ENCODE measurements around the gene TWIST1. TPM values are rescaled to one million over a fixed set of nuclear protein-coding genes. Genes with fewer than 3 reads are reported as not detected.

Gene TWIST1
- total RNA-seq, 1 donor from 2014 or later, result 53.4 TPM

GRCh38 chr7:19113855-19114550, 3.4 kb downstream of the TWIST1 start:
- Mint-ChIP-seq H3K27me3 (ENCODE audit: unreplicated experiment) (no peaks in the 10 kb centered on the region), H3K4me1 (ENCODE audit: unreplicated experiment) (peaks cover 59% of the 10 kb centered on the region), H3K27ac (ENCODE audit: unreplicated experiment) (peak overlapping the region; percentile 99), H3K4me3 (ENCODE audit: unreplicated experiment) (peak overlapping the region; percentile 80), H3K9me3 (ENCODE audit: unreplicated experiment) (no peaks in the 10 kb centered on the region), H3K36me3 (ENCODE audit: unreplicated experiment) (peaks cover 9% of the 10 kb centered on the region)
- DNase-seq (ENCODE audit: extremely low spot score, unreplicated experiment), result no peak
- TF ChIP-seq CTCF (IDR thresholded peaks at IDR 0.05), result no peak

GRCh38 chr7:19113002-19113350, 4.5 kb downstream of the TWIST1 start:
- no peak for TF ChIP-seq CTCF (IDR thresholded peaks at IDR 0.05)
- DNase-seq (ENCODE audit: extremely low spot score, unreplicated experiment), result no peak
- Mint-ChIP-seq H3K9me3 (ENCODE audit: unreplicated experiment) (no peaks in the 10 kb centered on the region), H3K4me1 (ENCODE audit: unreplicated experiment) (peaks cover 60% of the 10 kb centered on the region), H3K27ac (ENCODE audit: unreplicated experiment) (peak overlapping the region; percentile 99), H3K4me3 (ENCODE audit: unreplicated experiment) (peak overlapping the region; percentile 80), H3K27me3 (ENCODE audit: unreplicated experiment) (no peaks in the 10 kb centered on the region), H3K36me3 (ENCODE audit: unreplicated experiment) (peaks cover 9% of the 10 kb centered on the region)

GRCh38 chr7:19112274-19113001, 5.0 kb downstream of the TWIST1 start:
- Mint-ChIP-seq H3K9me3 (ENCODE audit: unreplicated experiment) (no peaks in the 10 kb centered on the region), H3K4me3 (ENCODE audit: unreplicated experiment) (peak overlapping the region; percentile 80), H3K27me3 (ENCODE audit: unreplicated experiment) (no peaks in the 10 kb centered on the region), H3K27ac (ENCODE audit: unreplicated experiment) (peak overlapping the region; percentile 99), H3K36me3 (ENCODE audit: unreplicated experiment) (peaks cover 9% of the 10 kb centered on the region), H3K4me1 (ENCODE audit: unreplicated experiment) (peaks cover 63% of the 10 kb centered on the region)
- no peak for TF ChIP-seq CTCF (IDR thresholded peaks at IDR 0.05)
- no peak for DNase-seq (ENCODE audit: extremely low spot score, unreplicated experiment)

GRCh38 chr7:19111474-19112273, 5.8 kb downstream of the TWIST1 start:
- peak overlapping the region; percentile 99 for H3K27ac Mint-ChIP-seq (ENCODE audit: unreplicated experiment)

More at GRCh38 chr7:19111474-19112273, 5.8 kb downstream of the TWIST1 start:
- peaks cover 68% of the 10 kb centered on the region for H3K4me1 Mint-ChIP-seq (ENCODE audit: unreplicated experiment)
- no peaks in the 10 kb centered on the region for H3K9me3 Mint-ChIP-seq (ENCODE audit: unreplicated experiment)
- H3K36me3 Mint-ChIP-seq (ENCODE audit: unreplicated experiment), result peaks cover 9% of the 10 kb centered on the region
- H3K27me3 Mint-ChIP-seq (ENCODE audit: unreplicated experiment), result no peaks in the 10 kb centered on the region
- peak overlapping the region; percentile 80 for H3K4me3 Mint-ChIP-seq (ENCODE audit: unreplicated experiment)
- TF ChIP-seq CTCF (IDR thresholded peaks at IDR 0.05), result no peak
- DNase-seq (ENCODE audit: extremely low spot score, unreplicated experiment), result no peak

Measured in osteocyte (in vitro differentiated cells).